GM04504 (cell line): ENCODE results near the gene HTRA3.
A peak's percentile ranks its signal among the peaks of the same experiment; 100 is the strongest.

ENCODE experiments used
- DNase-seq: peaks from one replicate; pipeline ENCODE4 v3.0.0-alpha.2; 2012; ENCODE audit warnings: low read depth

The HTRA3 gene

GRCh38 chr4:8280158-8280875 lies 10.8 kb downstream of the HTRA3 start:
- DNase-seq: no peak

DNA sequence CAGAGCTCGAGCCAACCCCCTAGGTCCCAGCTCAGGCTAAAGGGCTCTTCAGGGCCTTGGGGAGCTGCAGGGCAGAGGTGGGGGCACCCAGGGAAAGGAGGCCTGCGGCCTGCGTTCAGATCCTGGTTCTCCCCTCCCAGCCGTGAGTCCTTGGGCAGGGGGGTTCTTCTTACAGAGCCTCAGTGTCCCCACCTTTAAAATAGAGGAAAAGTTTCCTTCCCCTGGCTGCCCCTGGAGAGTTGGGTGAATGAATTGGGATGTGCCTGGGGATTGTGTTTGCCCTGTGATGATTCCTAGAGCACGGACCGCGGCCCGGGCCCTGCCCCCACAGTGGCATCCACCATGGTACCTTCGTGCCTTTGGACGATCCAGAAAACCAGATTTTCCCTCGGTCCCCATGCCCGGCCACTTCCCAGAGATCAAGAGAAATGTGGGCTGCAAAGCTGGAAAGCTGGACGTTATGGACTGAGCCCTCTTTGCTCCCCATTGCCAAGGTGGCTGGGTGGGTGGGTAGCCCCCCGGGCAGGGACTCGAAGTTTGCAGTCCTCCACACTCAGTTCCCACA lies 11.4 kb downstream of the HTRA3 start:
- DNase-seq: no peak

DNA sequence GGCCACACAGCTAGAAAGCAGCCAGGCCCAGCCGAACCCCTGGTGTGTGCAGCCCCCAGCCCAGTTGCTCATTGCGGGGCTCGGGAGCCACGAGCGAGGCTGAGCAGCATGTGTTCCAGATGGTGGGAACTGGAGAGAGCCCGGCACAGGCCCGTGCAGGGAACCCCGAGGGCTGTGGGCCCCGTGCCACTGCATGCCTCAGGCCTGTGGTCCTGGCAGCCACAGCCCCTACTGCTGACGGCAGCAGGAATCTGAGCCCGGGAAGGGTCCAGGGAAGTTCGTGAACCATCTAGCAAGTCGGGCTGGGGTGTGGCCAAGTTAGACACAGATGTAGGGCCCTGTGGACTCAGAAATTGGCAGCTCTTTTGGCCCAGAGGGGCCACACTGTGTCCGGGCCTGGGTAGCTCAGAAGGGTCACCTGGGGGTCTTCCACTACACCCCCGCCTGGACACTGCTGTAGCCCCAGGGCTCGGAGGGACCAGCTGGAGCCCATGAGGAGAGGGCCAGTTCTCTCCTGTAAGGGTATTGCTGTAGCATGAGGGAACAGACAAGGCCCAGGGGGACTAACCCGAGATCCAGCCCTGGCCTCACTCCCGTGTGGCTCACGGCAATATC lies 12.1 kb downstream of the HTRA3 start:
- DNase-seq: peak; percentile 74

- no peak for DNase-seq
Observed at GRCh38 chr4:8282134-8282641, 12.6 kb downstream of the HTRA3 start.

- no peak for DNase-seq
Observed at GRCh38 chr4:8282742-8283141, 13.2 kb downstream of the HTRA3 start.

DNA sequence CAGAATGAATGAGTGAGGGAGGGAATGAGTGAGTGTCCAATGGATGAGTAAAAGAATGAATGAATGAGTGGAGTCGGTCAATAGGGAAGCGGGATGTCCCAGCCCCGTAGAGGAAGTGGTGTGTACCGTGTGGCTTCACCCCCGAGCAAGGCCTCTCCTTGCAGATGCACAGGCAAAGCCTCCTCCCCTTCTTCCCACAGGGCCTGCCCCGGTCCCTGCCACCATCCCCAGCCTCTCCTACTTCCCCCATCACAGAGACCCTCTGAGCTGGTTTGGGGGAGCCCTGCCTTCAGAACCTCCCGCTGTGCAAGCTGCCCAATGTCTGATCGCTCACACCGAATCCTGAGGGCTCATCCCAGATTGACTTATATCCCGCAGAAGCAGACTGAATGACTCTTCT lies 13.6 kb downstream of the HTRA3 start:
- no peak for DNase-seq

- DNase-seq: no peak
Observed at GRCh38 chr4:8283631-8284121, 14.1 kb downstream of the HTRA3 start.

GRCh38 chr4:8284391-8284790 lies 14.8 kb downstream of the HTRA3 start:
- no peak for DNase-seq

DNA sequence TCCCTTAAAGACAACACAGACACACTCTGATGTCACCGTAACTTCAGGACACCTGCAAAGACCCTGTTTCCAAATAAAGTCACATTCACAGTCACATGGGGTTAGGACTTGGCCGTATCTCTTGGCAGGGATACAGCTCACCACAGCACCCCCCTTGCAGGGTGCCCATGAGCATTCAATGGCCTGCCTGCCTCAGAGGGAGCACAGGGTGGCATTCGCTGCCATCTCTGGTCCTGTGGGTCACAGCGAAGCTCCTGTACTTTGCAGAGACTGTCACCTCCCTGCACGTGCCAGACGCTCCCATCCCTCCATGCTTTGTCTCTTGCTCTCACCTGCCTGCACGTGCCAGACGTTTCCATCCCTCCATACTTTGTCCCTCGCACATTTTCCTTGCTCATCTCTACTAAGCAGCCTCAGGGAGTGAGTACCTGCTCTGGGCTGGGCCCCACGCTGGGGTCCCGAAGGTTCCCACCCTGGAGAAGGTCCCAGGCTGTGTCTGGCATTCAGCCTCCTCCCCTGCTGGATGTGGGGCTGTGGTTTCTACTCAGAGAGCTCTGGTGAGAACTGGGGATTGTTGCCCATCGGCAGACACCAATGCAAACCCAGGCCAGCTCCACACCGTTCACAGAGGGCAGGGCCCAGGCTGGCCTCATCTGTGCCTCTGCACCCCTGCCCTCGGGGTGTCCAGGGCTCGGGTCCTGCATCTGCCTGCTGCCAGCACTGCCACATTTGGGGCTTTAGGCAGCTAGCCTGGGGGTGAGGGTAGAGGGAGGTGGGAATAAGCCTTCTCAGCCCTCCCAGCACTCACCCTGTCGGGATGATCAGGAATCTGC lies 15.8 kb downstream of the HTRA3 start:
- no peak for DNase-seq

- DNase-seq: no peak
Observed at GRCh38 chr4:8285976-8286718, 16.6 kb downstream of the HTRA3 start.

DNA sequence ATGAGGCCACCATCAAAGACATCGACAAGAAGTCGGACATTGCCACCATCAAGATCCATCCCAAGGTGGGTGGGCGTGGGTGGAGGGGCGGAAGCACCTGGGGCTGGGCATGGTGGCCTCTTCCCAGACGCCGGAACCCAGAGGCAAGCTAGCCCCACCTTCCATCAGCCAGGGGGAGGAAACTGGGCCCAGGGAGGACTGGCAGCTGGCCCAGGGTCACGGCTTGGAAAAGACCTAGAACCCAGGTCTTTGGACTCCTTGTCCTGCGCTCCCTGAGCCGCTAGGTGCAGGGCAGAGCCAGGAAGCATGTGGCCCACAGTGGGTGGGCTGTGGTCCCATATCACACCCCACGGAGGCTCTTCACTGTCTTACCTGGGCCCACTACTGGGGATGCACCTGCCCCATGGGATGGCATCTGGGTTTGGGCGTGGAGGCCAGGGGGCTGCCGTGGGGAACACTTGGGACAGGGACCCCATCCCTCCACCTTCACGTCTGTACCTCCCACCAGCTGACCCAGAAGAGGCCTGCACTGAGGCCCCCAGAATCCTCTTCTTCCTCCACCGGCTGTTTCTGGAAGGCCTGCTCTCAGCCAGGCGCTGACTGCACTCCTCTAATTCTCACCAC lies 17.3 kb downstream of the HTRA3 start:
- DNase-seq: no peak

GRCh38 chr4:8287343-8288280 lies 18.1 kb downstream of the HTRA3 start:
- no peak for DNase-seq

DNA sequence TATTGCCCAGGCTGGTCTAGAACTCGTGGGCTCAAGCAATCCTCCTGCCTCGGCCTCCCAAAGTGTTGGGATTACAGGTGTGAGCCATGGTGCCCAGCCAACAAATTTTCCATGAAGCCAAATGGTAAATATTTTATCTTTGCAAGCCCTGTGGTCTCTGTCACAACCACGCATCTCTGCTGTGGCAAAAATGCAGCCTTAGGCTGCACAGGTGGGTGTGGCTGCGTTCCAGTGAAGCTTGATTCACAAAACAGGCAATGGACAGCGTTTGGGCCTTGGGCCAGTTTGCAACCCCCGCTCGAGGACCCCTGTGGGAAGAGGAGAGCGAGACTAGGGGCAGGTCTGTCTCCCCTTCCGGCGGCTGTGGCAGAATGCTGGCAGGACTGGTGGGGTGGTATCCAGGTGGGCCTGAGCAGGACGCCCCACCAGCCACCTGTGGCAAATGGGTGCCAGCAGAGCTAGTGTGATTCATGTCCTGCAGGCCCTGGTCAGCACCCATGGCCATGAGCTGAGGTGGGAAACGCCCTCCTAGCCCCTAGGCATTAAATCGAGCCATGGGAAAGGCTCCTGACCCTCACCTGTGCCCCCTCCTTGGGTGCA lies 19.7 kb downstream of the HTRA3 start:
- no peak for DNase-seq

DNA sequence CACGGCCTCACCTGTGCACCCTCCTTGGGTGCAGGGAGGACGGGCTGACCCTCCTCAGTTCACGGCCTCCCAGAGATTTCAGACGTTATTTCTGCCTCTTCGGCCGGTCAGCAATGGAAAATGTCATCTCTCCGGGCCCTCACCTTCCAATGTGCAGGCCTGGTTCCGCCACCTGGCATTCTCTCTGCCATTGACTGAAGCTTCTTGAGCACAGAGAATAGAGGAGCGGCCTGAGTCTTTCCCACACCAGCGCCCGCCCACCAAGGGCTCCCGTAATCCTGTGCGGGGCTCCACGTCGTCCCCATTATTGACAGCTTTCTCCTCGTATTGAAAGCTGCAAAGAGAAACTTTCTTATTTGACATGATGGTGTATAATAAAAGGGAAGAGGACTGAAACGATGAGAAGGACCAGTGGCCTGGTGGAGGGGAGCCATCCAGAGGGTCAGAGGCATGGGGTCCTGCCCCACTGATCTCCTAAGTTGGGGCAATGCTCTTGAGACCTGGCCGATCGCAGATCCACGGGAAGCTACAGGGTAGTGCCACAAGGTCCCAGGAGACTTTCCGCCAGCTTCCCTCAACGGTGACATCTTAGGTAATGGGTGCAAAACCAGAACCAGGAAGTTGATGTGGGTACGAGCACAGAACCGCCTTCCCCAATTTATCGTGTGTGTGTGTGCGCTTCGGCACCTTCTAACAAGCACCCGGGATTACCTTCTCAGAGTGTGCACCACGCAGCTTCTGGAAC lies 20.6 kb downstream of the HTRA3 start:
- no peak for DNase-seq

GRCh38 chr4:8290701-8290970 lies 21.1 kb downstream of the HTRA3 start:
- DNase-seq: no peak

DNA sequence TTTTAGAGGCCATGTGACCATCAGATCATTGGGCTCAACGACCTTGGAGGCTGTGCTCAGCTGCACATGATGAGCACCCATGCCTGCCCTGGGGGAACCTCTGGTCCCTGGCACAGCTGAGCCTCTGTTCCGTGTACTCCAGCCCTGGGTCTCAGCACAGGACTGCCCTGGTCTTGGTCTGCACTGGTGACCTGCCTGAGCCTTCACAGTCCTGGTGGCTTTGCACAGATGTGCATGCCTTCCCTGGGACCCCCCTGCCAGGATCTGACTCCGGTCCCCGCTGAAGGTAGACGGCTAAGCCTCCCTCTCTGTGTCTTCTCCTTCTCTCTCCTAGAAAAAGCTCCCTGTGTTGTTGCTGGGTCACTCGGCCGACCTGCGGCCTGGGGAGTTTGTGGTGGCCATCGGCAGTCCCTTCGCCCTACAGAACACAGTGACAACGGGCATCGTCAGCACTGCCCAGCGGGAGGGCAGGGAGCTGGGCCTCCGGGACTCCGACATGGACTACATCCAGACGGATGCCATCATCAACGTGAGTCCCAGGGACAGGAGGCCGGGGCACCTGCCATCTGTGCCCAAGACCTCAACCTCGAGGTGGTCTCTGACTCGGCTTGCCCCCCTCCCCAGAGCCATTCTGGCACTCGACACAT lies 21.6 kb downstream of the HTRA3 start:
- no peak for DNase-seq

DNA sequence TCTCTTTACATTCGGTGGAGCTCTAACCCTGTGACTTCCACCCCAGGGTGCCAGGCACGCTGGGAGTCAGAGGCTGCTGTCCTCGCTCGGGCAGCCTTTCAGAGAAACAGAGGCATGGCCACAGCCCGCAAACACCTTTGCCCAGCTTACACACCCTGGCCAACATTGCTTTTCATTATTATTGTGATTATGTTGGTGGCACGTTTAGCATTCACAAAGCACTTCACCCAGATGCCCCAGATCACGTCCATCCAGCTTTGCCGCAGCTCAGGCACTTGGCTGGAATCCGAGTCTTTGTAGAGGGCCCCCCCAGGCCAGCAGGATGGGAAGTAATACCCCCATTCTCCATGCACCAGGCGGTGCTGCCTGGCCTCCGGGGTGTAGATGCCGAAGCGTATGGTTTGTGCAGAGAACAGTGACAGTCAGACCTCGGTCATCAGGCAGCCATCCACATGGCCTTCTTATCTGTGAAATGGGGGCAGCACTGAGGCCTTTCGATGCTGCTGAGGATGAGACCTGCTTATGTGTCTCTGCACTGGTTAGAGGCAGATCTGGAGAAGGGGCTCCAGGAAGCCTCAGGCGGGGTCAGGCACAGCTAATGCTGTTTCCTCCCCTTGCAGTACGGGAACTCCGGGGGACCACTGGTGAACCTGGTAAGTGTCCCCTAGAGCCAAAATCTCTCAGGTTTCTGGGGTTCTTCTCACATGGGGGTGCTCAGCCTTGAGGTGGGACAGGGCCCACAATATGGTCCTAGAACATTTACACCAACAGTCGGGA lies 22.3 kb downstream of the HTRA3 start:
- DNase-seq: no peak
